Keratinocyte (primary cell): ENCODE results near the gene MUC15.

ENCODE experiments used
- EZH2 ChIP-seq: IDR thresholded peaks from one replicate; pipeline ENCODE4 v1.6.1; 2012; ENCODE audit warnings: inconsistent platforms, mild to moderate bottlenecking, low read length, moderate library complexity
- TF ChIP-seq, protein P1 (sequence below), 3 experiments: IDR thresholded peaks in 1 of 3; conservative IDR thresholded peaks in 1 of 3; optimal IDR thresholded peaks in 1 of 3; 2 replicates in 2 of 3; 3 replicates in 1 of 3; pipeline versions ENCODE3 to v1.5.1; 2011; ENCODE audit warnings: low read length in 3 of 3, mild to moderate bottlenecking in 3 of 3, moderate library complexity in 2 of 3, control low read depth in 1 of 3, inconsistent platforms in 1 of 3; ENCODE audit not compliant: insufficient read depth in 2 of 3; ENCODE audit errors: extremely low read depth in 1 of 3

GRCh38 chr11:26587073-26587472 lies 15.0 kb upstream of the MUC15 start:
- TF ChIP-seq EZH2, result no peak
- TF ChIP-seq, protein P1, sequence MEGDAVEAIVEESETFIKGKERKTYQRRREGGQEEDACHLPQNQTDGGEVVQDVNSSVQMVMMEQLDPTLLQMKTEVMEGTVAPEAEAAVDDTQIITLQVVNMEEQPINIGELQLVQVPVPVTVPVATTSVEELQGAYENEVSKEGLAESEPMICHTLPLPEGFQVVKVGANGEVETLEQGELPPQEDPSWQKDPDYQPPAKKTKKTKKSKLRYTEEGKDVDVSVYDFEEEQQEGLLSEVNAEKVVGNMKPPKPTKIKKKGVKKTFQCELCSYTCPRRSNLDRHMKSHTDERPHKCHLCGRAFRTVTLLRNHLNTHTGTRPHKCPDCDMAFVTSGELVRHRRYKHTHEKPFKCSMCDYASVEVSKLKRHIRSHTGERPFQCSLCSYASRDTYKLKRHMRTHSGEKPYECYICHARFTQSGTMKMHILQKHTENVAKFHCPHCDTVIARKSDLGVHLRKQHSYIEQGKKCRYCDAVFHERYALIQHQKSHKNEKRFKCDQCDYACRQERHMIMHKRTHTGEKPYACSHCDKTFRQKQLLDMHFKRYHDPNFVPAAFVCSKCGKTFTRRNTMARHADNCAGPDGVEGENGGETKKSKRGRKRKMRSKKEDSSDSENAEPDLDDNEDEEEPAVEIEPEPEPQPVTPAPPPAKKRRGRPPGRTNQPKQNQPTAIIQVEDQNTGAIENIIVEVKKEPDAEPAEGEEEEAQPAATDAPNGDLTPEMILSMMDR (optimal IDR thresholded peaks at IDR 0.05 in 1 of 3, IDR thresholded peaks at IDR 0.05 in 1 of 3, conservative IDR thresholded peaks at IDR 0.05 in 1 of 3; ENCODE audit: extremely low read depth in 1 of 3, insufficient read depth in 2 of 3, low read length in 3 of 3), result no peak
